Measurements from ENCODE around the gene AP1B1. TPM values are rescaled to one million over a fixed set of nuclear protein-coding genes. Genes with fewer than 3 reads are reported as not detected.

AP1B1 gene
- total RNA-seq, 1 experiment from 2014 or later, result 69.5 TPM

GRCh38 chr22:29341849-29342127, 46.6 kb downstream of the AP1B1 start:
- Mint-ChIP-seq H3K9me3 (ENCODE audit: unreplicated experiment) (no peaks in the 10 kb centered on the region), H3K27ac (ENCODE audit: low read depth, unreplicated experiment) (no peak overlapping the region), H3K4me3 (ENCODE audit: unreplicated experiment) (no peak overlapping the region), H3K4me1 (ENCODE audit: insufficient read depth, unreplicated experiment) (peaks cover 29% of the 10 kb centered on the region), H3K36me3 (ENCODE audit: insufficient read depth, unreplicated experiment) (peaks cover 57% of the 10 kb centered on the region), H3K27me3 (ENCODE audit: insufficient read depth, unreplicated experiment) (no peaks in the 10 kb centered on the region)
- no peak for TF ChIP-seq CTCF (IDR thresholded peaks at IDR 0.05; ENCODE audit: unreplicated experiment)
- POLR2A ChIA-PET, result no interaction called here
- CTCF ChIA-PET, result no interaction called here
- no peak for DNase-seq (ENCODE audit: unreplicated experiment)
- intact Hi-C loops (cut with micrococcal nuclease), result no loop called here
- no TSS peak for BruUV-seq (replicated peaks)

GRCh38 chr22:29341056-29341848, 47.1 kb downstream of the AP1B1 start:
- H3K36me3 Mint-ChIP-seq (ENCODE audit: insufficient read depth, unreplicated experiment), result peaks cover 57% of the 10 kb centered on the region
- intact Hi-C loops (cut with micrococcal nuclease), result no loop called here

GRCh38 chr22:29340566-29340965, 47.8 kb downstream of the AP1B1 start:
- BruUV-seq (replicated peaks), result no TSS peak
- ChIA-PET POLR2A (interaction anchor here (0.7 kb wide), 1 partner anchor 77 kb away, joined by 3 read pairs; no protein-coding TSS in a partner anchor), CTCF (interaction anchor here (0.6 kb wide), 1 partner anchor 749 kb away, joined by 3 read pairs; no protein-coding TSS in a partner anchor)

More at GRCh38 chr22:29341056-29341848, 47.1 kb downstream of the AP1B1 start:
- ChIA-PET CTCF (interaction anchor here (0.6 kb wide), 1 partner anchor 748 kb away, joined by 3 read pairs; no protein-coding TSS in a partner anchor), POLR2A (interaction anchor here (0.6 to 0.7 kb wide), 2 partner anchors 77 to 633 kb away, joined by 3 read pairs; no protein-coding TSS in a partner anchor)
- Mint-ChIP-seq H3K9me3 (ENCODE audit: unreplicated experiment) (no peaks in the 10 kb centered on the region), H3K27ac (ENCODE audit: low read depth, unreplicated experiment) (no peak overlapping the region), H3K27me3 (ENCODE audit: insufficient read depth, unreplicated experiment) (no peaks in the 10 kb centered on the region), H3K4me1 (ENCODE audit: insufficient read depth, unreplicated experiment) (peaks cover 29% of the 10 kb centered on the region), H3K4me3 (ENCODE audit: unreplicated experiment) (no peak overlapping the region)
- DNase-seq (ENCODE audit: unreplicated experiment), result no peak
- BruUV-seq (replicated peaks), result no TSS peak
- TF ChIP-seq CTCF (IDR thresholded peaks at IDR 0.05; ENCODE audit: unreplicated experiment), result no peak

More at GRCh38 chr22:29340566-29340965, 47.8 kb downstream of the AP1B1 start:
- no peaks in the 10 kb centered on the region for H3K27me3 Mint-ChIP-seq (ENCODE audit: insufficient read depth, unreplicated experiment)
- H3K4me3 Mint-ChIP-seq (ENCODE audit: unreplicated experiment), result no peak overlapping the region
- no peak for TF ChIP-seq CTCF (IDR thresholded peaks at IDR 0.05; ENCODE audit: unreplicated experiment)
- H3K4me1 Mint-ChIP-seq (ENCODE audit: insufficient read depth, unreplicated experiment), result peaks cover 29% of the 10 kb centered on the region
- intact Hi-C loops (cut with micrococcal nuclease), result no loop called here
- H3K9me3 Mint-ChIP-seq (ENCODE audit: unreplicated experiment), result no peaks in the 10 kb centered on the region
- no peak overlapping the region for H3K27ac Mint-ChIP-seq (ENCODE audit: low read depth, unreplicated experiment)
- peaks cover 54% of the 10 kb centered on the region for H3K36me3 Mint-ChIP-seq (ENCODE audit: insufficient read depth, unreplicated experiment)
- no peak for DNase-seq (ENCODE audit: unreplicated experiment)

All from MCF 10A (cell line).